Stimulated activated CD8-positive, alpha-beta memory T cell treated with anti-CD3 and anti-CD28 coated beads, Interleukin-7, amount 100 ng/mL, for 1 hour (primary cell): ENCODE results near the gene RERG.
"Not testable (repeated sequence)": the region's sequence is repeated elsewhere in the genome, so short reads cannot be mapped to it uniquely, and the experiment has no call there.

Experiments used
- DNase-seq, 2 donors: peaks; one replicate each; pipeline ENCODE4 v3.0.0-alpha.2; 2020; ENCODE audit warnings: low read depth in 2 of 2

RERG gene

GRCh38 chr12:15146585-15146984 lies 74.6 kb downstream of the RERG start:
- DNase-seq = no peak

- no peak for DNase-seq
These were observed 77.8 kb downstream of the RERG start for GRCh38 chr12:15143467-15143866.

GRCh38 chr12:15142711-15143110 lies 78.5 kb downstream of the RERG start:
- no peak for DNase-seq

- no peak for DNase-seq
These were observed 89.8 kb downstream of the RERG start for GRCh38 chr12:15131431-15131830.

- DNase-seq = no peak
These were observed 90.7 kb downstream of the RERG start for GRCh38 chr12:15130541-15130940.

GRCh38 chr12:15123401-15123800 lies 97.8 kb downstream of the RERG start:
- no peak for DNase-seq

GRCh38 chr12:15122344-15122743 lies 98.9 kb downstream of the RERG start:
- no peak for DNase-seq

- no peak for DNase-seq
These were observed 102.3 kb downstream of the RERG start for GRCh38 chr12:15118955-15119354.

- DNase-seq = no peak
These were observed 104.2 kb downstream of the RERG start for GRCh38 chr12:15116983-15117382.

- no peak for DNase-seq
These were observed 105.1 kb downstream of the RERG start for GRCh38 chr12:15116086-15116485.

GRCh38 chr12:15115434-15115833 lies 105.8 kb downstream of the RERG start:
- no peak for DNase-seq

- no peak for DNase-seq
These were observed 106.7 kb downstream of the RERG start for GRCh38 chr12:15114501-15114900.

GRCh38 chr12:15092826-15093225 lies 128.4 kb downstream of the RERG start:
- no peak for DNase-seq

GRCh38 chr12:15090441-15090840 lies 130.8 kb downstream of the RERG start:
- DNase-seq = no peak

GRCh38 chr12:15088105-15088504 lies 133.1 kb downstream of the RERG start:
- no peak for DNase-seq

- DNase-seq = not testable (repeated sequence)
These were observed 143.5 kb downstream of the RERG start for GRCh38 chr12:15077751-15078150.

- no peak for DNase-seq
These were observed 146.9 kb downstream of the RERG start for GRCh38 chr12:15074351-15074750.

GRCh38 chr12:15059123-15059522 lies 162.1 kb downstream of the RERG start:
- DNase-seq = no peak
